Measurements from ENCODE around the gene USP6NL.

DNA sequence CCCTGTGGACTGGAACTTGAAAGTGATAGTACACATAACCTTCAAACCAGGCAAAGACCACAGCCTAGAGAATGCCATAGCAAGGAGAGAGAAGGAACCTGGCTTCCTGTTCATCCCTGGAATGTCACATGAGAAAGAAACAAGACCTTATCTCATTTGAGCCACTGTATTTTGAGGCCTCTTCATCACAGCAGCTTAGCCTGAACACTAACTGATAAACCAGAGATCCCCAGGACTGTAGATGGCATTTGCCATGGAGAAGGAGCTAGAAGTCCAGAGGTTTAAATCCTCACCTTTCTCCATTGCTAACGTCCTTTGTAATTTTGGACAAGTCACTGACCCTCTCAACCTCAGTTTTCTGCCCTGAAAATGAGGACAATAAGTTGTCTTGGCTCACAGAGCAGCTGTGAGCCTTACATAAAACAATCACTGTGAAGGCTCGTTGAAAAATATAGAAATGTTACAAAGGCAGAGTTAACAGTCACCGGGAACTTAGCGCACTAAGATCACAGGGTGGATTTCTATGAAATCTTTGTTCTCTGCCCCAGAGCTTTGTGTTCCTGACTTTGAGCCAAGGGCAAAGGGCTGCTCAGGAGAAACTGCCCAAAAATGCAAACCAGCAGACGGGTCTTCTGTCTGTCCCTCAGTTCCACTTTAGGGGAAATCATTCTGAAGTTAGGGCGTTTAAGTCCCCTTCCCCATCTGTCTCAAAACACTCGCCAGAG lies 197.0 kb downstream of the USP6NL start:
- TF ChIP-seq, protein P1, sequence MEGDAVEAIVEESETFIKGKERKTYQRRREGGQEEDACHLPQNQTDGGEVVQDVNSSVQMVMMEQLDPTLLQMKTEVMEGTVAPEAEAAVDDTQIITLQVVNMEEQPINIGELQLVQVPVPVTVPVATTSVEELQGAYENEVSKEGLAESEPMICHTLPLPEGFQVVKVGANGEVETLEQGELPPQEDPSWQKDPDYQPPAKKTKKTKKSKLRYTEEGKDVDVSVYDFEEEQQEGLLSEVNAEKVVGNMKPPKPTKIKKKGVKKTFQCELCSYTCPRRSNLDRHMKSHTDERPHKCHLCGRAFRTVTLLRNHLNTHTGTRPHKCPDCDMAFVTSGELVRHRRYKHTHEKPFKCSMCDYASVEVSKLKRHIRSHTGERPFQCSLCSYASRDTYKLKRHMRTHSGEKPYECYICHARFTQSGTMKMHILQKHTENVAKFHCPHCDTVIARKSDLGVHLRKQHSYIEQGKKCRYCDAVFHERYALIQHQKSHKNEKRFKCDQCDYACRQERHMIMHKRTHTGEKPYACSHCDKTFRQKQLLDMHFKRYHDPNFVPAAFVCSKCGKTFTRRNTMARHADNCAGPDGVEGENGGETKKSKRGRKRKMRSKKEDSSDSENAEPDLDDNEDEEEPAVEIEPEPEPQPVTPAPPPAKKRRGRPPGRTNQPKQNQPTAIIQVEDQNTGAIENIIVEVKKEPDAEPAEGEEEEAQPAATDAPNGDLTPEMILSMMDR (IDR thresholded peaks at IDR 0.05), result no peak
- TF ChIP-seq POLR2A (IDR thresholded peaks at IDR 0.05), result no peak
